HepG2 (cell line): ENCODE data around the gene SIAH1. TPM values are rescaled to one million over a fixed set of nuclear protein-coding genes. Genes with fewer than 3 reads are reported as not detected.

Experiments
- CEBPG ChIP-seq: IDR thresholded peaks from 2 replicates; pipeline ENCODE4 v1.6.1; 2016
- FOSL2 ChIP-seq: sonication (generic); formaldehyde crosslinking; IDR thresholded peaks from 2 replicates; pipeline ENCODE4 v1.4.0; 2020; ENCODE audit warnings: missing genetic modification reagents
- FOXK1 ChIP-seq: sonication (generic); formaldehyde crosslinking; IDR thresholded peaks from 2 replicates; pipeline ENCODE4 v1.4.0; 2020; ENCODE audit warnings: low read depth, missing genetic modification reagents, borderline replicate concordance
- FOXP4 ChIP-seq: sonication (generic); formaldehyde crosslinking; IDR thresholded peaks from 2 replicates; pipeline ENCODE4 v1.4.0; 2020; ENCODE audit warnings: missing genetic modification reagents
- HNF4A ChIP-seq: sonication (generic); formaldehyde crosslinking; IDR thresholded peaks from 2 replicates; pipeline ENCODE4 v1.4.0; 2020; ENCODE audit warnings: missing genetic modification reagents
- KLF13 ChIP-seq: sonication (generic); formaldehyde crosslinking; IDR thresholded peaks from 2 replicates; pipeline ENCODE4 v1.4.0; 2020; ENCODE audit warnings: mild to moderate bottlenecking, missing genetic modification reagents
- NCOA2 ChIP-seq: sonication (generic); formaldehyde crosslinking; IDR thresholded peaks from 2 replicates; pipeline ENCODE4 v1.8.0; 2022; ENCODE audit warnings: inconsistent platforms
- NR2C2 ChIP-seq: sonication (generic); formaldehyde crosslinking; IDR thresholded peaks from 2 replicates; pipeline ENCODE4 v1.4.0; 2020; ENCODE audit warnings: missing genetic modification reagents, mild to moderate bottlenecking, moderate library complexity, borderline replicate concordance
- RBM22 ChIP-seq: fragments of 200-400 bp; formaldehyde crosslinking; optimal IDR thresholded peaks from 2 replicates; pipeline ENCODE3; 2017; ENCODE audit warnings: mild to moderate bottlenecking, low read length, moderate library complexity
- RFXAP ChIP-seq: sonication (generic); formaldehyde crosslinking; IDR thresholded peaks from 2 replicates; pipeline ENCODE4 v1.4.0; 2020; ENCODE audit warnings: missing genetic modification reagents, borderline replicate concordance
- XRCC5 ChIP-seq: fragments of 200-400 bp; formaldehyde crosslinking; optimal IDR thresholded peaks from 2 replicates; pipeline ENCODE3; 2017; ENCODE audit warnings: mild to moderate bottlenecking, low read length
- ZNF142 ChIP-seq: sonication (generic); formaldehyde crosslinking; IDR thresholded peaks from 2 replicates; pipeline ENCODE4 v1.4.0; 2020; ENCODE audit warnings: missing genetic modification reagents
- ZNF205 ChIP-seq: IDR thresholded peaks from 2 replicates; pipeline ENCODE4 v1.6.1; 2018; ENCODE audit warnings: missing biosample characterization, missing genetic modification reagents
- ZNF460 ChIP-seq: sonication (generic); formaldehyde crosslinking; IDR thresholded peaks from 2 replicates; pipeline ENCODE4 v1.5.1; 2020; ENCODE audit warnings: missing genetic modification reagents, mild to moderate bottlenecking, borderline replicate concordance
- ZNF530 ChIP-seq: sonication (generic); formaldehyde crosslinking; IDR thresholded peaks from 2 replicates; pipeline ENCODE4 v1.5.0; 2020; ENCODE audit warnings: low read depth, mild to moderate bottlenecking, missing genetic modification reagents
- ZNF576 ChIP-seq: sonication (generic); formaldehyde crosslinking; IDR thresholded peaks from 2 replicates; pipeline ENCODE4 v1.4.0; 2020; ENCODE audit warnings: mild to moderate bottlenecking, missing genetic modification reagents
- ZNF672 ChIP-seq: sonication (generic); formaldehyde crosslinking; IDR thresholded peaks from 2 replicates; pipeline ENCODE4 v1.8.1; 2022; ENCODE audit warnings: missing genetic modification reagents
- ZNF749 ChIP-seq: sonication (generic); formaldehyde crosslinking; IDR thresholded peaks from 2 replicates; pipeline ENCODE4 v1.8.0; 2022; ENCODE audit warnings: mild to moderate bottlenecking, missing genetic modification reagents, moderate library complexity, borderline replicate concordance
- ZNF766 ChIP-seq: sonication (generic); formaldehyde crosslinking; IDR thresholded peaks from 2 replicates; pipeline ENCODE4 v1.5.0; 2020; ENCODE audit warnings: missing genetic modification reagents, borderline replicate concordance
- polyA plus RNA-seq, 8 experiments: library from polyadenylated mRNA; depleted of rRNA in 3 of 8; stranded (reverse) in 7 of 8; unstranded in 1 of 8; fragments of >200 nt; fragmentation: Illumina TruSeq in 4 of 8; extraction: Trizol in 4 of 8; gene quantifications; 2 replicates each; pipeline versions ENCODE4 v1.2.1 to v1.2.3, GENCODE V29; 2011 to 2016; ENCODE audit warnings: low read depth in 4 of 8, missing spikeins in 1 of 8, mixed read lengths in 1 of 8; ENCODE audit not compliant: insufficient read depth in 1 of 8
- total RNA-seq, 5 experiments: library from RNA; depleted of rRNA; stranded (reverse); fragments of >200 nt; fragmentation: Illumina TruSeq; extraction: Trizol; gene quantifications; 2 replicates each; pipeline ENCODE4 v1.2.3, GENCODE V29; 2016; ENCODE audit warnings: low read depth in 1 of 5

Gene SIAH1
- total and polyA plus RNA-seq, 2 of the 13 experiments (the other 11 are each of a cell fraction or from before 2014, with no cell fraction given), result 16.0 to 28.6 TPM

GRCh38 chr16:48353565-48354163 lies 31.5 kb downstream of the SIAH1 start (continued):
- 0 out of 2 replicates have a peak, but pooled peaks have one; percentile 30 for TF ChIP-seq FOXP4 (CRISPR knock-in tag)
- no peak for TF ChIP-seq ZNF460 (CRISPR knock-in tag)
- 0 out of 2 replicates have a peak, but pooled peaks have one; percentile 25 for TF ChIP-seq RFXAP
- TF ChIP-seq FOXK1, result peak; percentile 51; the same call in 1 of the 2 replicates
- TF ChIP-seq KLF13 (CRISPR knock-in tag), result no peak
- TF ChIP-seq FOSL2 (CRISPR knock-in tag), result peak; percentile 41
- TF ChIP-seq ZNF766 (CRISPR knock-in tag), result no peak
- TF ChIP-seq ZNF205 (CRISPR knock-in tag), result 0 out of 2 replicates have a peak, but pooled peaks have one; percentile 22
- TF ChIP-seq ZNF142 (CRISPR knock-in tag), result peak; percentile 53; the same call in 1 of the 2 replicates
- TF ChIP-seq RBM22, result peak; percentile 97
- TF ChIP-seq NCOA2 (CRISPR knock-in tag), result no peak
- TF ChIP-seq ZNF576 (CRISPR knock-in tag), result no peak
- peak; percentile 76 for TF ChIP-seq XRCC5
- TF ChIP-seq ZNF672 (CRISPR knock-in tag), result no peak
- 0 out of 2 replicates have a peak, but pooled peaks have one; percentile 45 for TF ChIP-seq ZNF749 (CRISPR knock-in tag)
- no peak for TF ChIP-seq ZNF530 (CRISPR knock-in tag)
- no peak for TF ChIP-seq NR2C2
- 0 out of 2 replicates have a peak, but pooled peaks have one; percentile 24 for TF ChIP-seq CEBPG (CRISPR knock-in tag)
- peak; percentile 18; the same call in 1 of the 2 replicates for TF ChIP-seq HNF4A (CRISPR knock-in tag)
